IgD-negative memory B cell (primary cell): Measurements from ENCODE around the gene ST6GALNAC1. TPM values are rescaled to one million over a fixed set of nuclear protein-coding genes. Genes with fewer than 3 reads are reported as not detected.

Source experiments
- H3K27ac Mint-ChIP-seq, 3 donors: one replicate each; pipeline ENCODE4 v1.8.0; 2020 to 2022; ENCODE audit warnings: mild to moderate bottlenecking in 3 of 3, mixed read lengths in 3 of 3, moderate library complexity in 1 of 3
- H3K27me3 Mint-ChIP-seq: one replicate; pipeline ENCODE4 v1.8.0; 2021; ENCODE audit warnings: mixed read lengths
- H3K36me3 Mint-ChIP-seq: one replicate; pipeline ENCODE4 v1.8.0; 2020; ENCODE audit warnings: mild to moderate bottlenecking, mixed read lengths
- H3K4me1 Mint-ChIP-seq, 3 donors: one replicate each; pipeline ENCODE4 v1.8.0; 2020 to 2022; ENCODE audit warnings: mixed read lengths in 3 of 3, mild to moderate bottlenecking in 1 of 3
- H3K4me3 Mint-ChIP-seq, 4 donors: one replicate each; pipeline ENCODE4 v1.8.0; 2020 to 2022; ENCODE audit warnings: mild to moderate bottlenecking in 4 of 4, mixed read lengths in 4 of 4, moderate library complexity in 3 of 4
- H3K9me3 Mint-ChIP-seq, 3 donors: one replicate each; pipeline ENCODE4 v1.8.0; 2020 to 2021; ENCODE audit warnings: mixed read lengths in 3 of 3, mild to moderate bottlenecking in 1 of 3
- polyA plus RNA-seq: library from polyadenylated mRNA; unstranded; fragments of 300-500 nt; fragmentation: Illumina TruSeq; gene quantifications from one replicate; pipeline ENCODE4 v1.2.3, GENCODE V29; 2021

ST6GALNAC1 gene
- polyA plus RNA-seq, 1 donor from 2014 or later = 0.44 TPM

- no peak overlapping the region for H3K27ac Mint-ChIP-seq
- H3K4me1 Mint-ChIP-seq = no peaks in the 10 kb centered on the region
- peaks cover 6% of the 10 kb centered on the region for H3K36me3 Mint-ChIP-seq
- H3K4me3 Mint-ChIP-seq = no peak overlapping the region
- peaks cover 0 to 5% (median 0%) of the 10 kb centered on the region in 3 donors for H3K9me3 Mint-ChIP-seq
- H3K27me3 Mint-ChIP-seq = peaks cover 22% of the 10 kb centered on the region
Observed at GRCh38 chr17:76593384-76593826, 50.2 kb downstream of the ST6GALNAC1 start.

- H3K9me3 Mint-ChIP-seq = peaks cover 0 to 5% (median 0%) of the 10 kb centered on the region in 3 donors
- H3K36me3 Mint-ChIP-seq = peaks cover 6% of the 10 kb centered on the region
- H3K4me3 Mint-ChIP-seq = peak overlapping the region in 2 of 4 donors; percentile 60 to 85
- peak overlapping the region in 1 of 3 donors; percentile 75 for H3K27ac Mint-ChIP-seq
- H3K27me3 Mint-ChIP-seq = peaks cover 27% of the 10 kb centered on the region
- peaks cover 0 to 4% (median 0%) of the 10 kb centered on the region in 3 donors for H3K4me1 Mint-ChIP-seq
Observed at GRCh38 chr17:76588182-76588581, 55.4 kb downstream of the ST6GALNAC1 start.

GRCh38 chr17:76586741-76587487 is 56.6 kb downstream of the ST6GALNAC1 start:
- Mint-ChIP-seq H3K4me1 (peaks cover 0 to 4% (median 0%) of the 10 kb centered on the region in 3 donors), H3K27me3 (peaks cover 27% of the 10 kb centered on the region)

GRCh38 chr17:76585649-76586593 is 57.6 kb downstream of the ST6GALNAC1 start, which contains the start of gene ST6GALNAC2:
Gene ST6GALNAC2 (minus strand): TSS chr17:76585860. CDS start chr17:76585808, 52 bp downstream.
- Mint-ChIP-seq H3K27ac (no peak within 1 kb of the TSS), H3K4me3 (peak within 1 kb of the TSS; percentile 74 to 91 (median 80)), H3K4me1 (peaks cover 0 to 4% (median 0%) of the 10 kb centered on the region in 3 donors), H3K36me3 (peaks cover 6% of the 10 kb centered on the region), H3K9me3 (peaks cover 0 to 5% (median 0%) of the 10 kb centered on the region in 3 donors), H3K27me3 (peaks cover 27% of the 10 kb centered on the region)

More at GRCh38 chr17:76586741-76587487, 56.6 kb downstream of the ST6GALNAC1 start:
- H3K36me3 Mint-ChIP-seq = peaks cover 6% of the 10 kb centered on the region
- H3K27ac Mint-ChIP-seq = peak overlapping the region in 1 of 3 donors; percentile 9
- peaks cover 0 to 5% (median 0%) of the 10 kb centered on the region in 3 donors for H3K9me3 Mint-ChIP-seq
- H3K4me3 Mint-ChIP-seq = peak overlapping the region in 3 of 4 donors; percentile 30 to 84 (median 32)

- Mint-ChIP-seq H3K9me3 (peaks cover 0 to 5% (median 0%) of the 10 kb centered on the region in 3 donors), H3K27ac (no peak overlapping the region)
Observed at GRCh38 chr17:76585033-76585648, 58.4 kb downstream of the ST6GALNAC1 start.

GRCh38 chr17:76584427-76585032 is 59.0 kb downstream of the ST6GALNAC1 start:
- Mint-ChIP-seq H3K36me3 (peaks cover 5% of the 10 kb centered on the region), H3K9me3 (peaks cover 0 to 3% (median 0%) of the 10 kb centered on the region in 3 donors), H3K27ac (no peak overlapping the region), H3K4me1 (peaks cover 0 to 4% (median 2%) of the 10 kb centered on the region in 3 donors), H3K27me3 (peaks cover 27% of the 10 kb centered on the region), H3K4me3 (peak overlapping the region; percentile 74 to 91 (median 79))

More at GRCh38 chr17:76585033-76585648, 58.4 kb downstream of the ST6GALNAC1 start:
- Mint-ChIP-seq H3K36me3 (peaks cover 6% of the 10 kb centered on the region), H3K27me3 (peaks cover 27% of the 10 kb centered on the region), H3K4me1 (peaks cover 0 to 4% (median 2%) of the 10 kb centered on the region in 3 donors), H3K4me3 (peak overlapping the region; percentile 74 to 91 (median 79))

- H3K36me3 Mint-ChIP-seq = peaks cover 3% of the 10 kb centered on the region
- peaks cover 13% of the 10 kb centered on the region for H3K27me3 Mint-ChIP-seq
- no peaks in the 10 kb centered on the region for H3K9me3 Mint-ChIP-seq
- H3K27ac Mint-ChIP-seq = no peak overlapping the region
- peaks cover 0 to 7% (median 4%) of the 10 kb centered on the region in 3 donors for H3K4me1 Mint-ChIP-seq
- H3K4me3 Mint-ChIP-seq = no peak overlapping the region
Observed at GRCh38 chr17:76582660-76583059, 60.9 kb downstream of the ST6GALNAC1 start.

- H3K27me3 Mint-ChIP-seq = peaks cover 5% of the 10 kb centered on the region
- H3K4me3 Mint-ChIP-seq = no peak overlapping the region
- H3K9me3 Mint-ChIP-seq = no peaks in the 10 kb centered on the region
- H3K4me1 Mint-ChIP-seq = peaks cover 0 to 4% (median 4%) of the 10 kb centered on the region in 3 donors
- H3K27ac Mint-ChIP-seq = no peak overlapping the region
- no peaks in the 10 kb centered on the region for H3K36me3 Mint-ChIP-seq
Observed at GRCh38 chr17:76581515-76581914, 62.0 kb downstream of the ST6GALNAC1 start.

- Mint-ChIP-seq H3K4me3 (no peak overlapping the region), H3K9me3 (no peaks in the 10 kb centered on the region), H3K27me3 (no peaks in the 10 kb centered on the region), H3K27ac (no peak overlapping the region), H3K4me1 (peaks cover 0 to 4% (median 3%) of the 10 kb centered on the region in 3 donors), H3K36me3 (no peaks in the 10 kb centered on the region)
Observed at GRCh38 chr17:76579281-76579680, 64.3 kb downstream of the ST6GALNAC1 start.

- Mint-ChIP-seq H3K27ac (no peak overlapping the region), H3K36me3 (no peaks in the 10 kb centered on the region)
Observed at GRCh38 chr17:76578376-76578775, 65.2 kb downstream of the ST6GALNAC1 start.

GRCh38 chr17:76577876-76578275 is 65.7 kb downstream of the ST6GALNAC1 start:
- Mint-ChIP-seq H3K36me3 (no peaks in the 10 kb centered on the region), H3K4me1 (peaks cover 0 to 4% (median 3%) of the 10 kb centered on the region in 3 donors), H3K27me3 (no peaks in the 10 kb centered on the region), H3K4me3 (no peak overlapping the region), H3K9me3 (no peaks in the 10 kb centered on the region), H3K27ac (no peak overlapping the region)

More at GRCh38 chr17:76578376-76578775, 65.2 kb downstream of the ST6GALNAC1 start:
- Mint-ChIP-seq H3K9me3 (no peaks in the 10 kb centered on the region), H3K4me3 (no peak overlapping the region), H3K27me3 (no peaks in the 10 kb centered on the region), H3K4me1 (peaks cover 0 to 4% (median 3%) of the 10 kb centered on the region in 3 donors)

GRCh38 chr17:76576189-76576588 is 67.4 kb downstream of the ST6GALNAC1 start:
- Mint-ChIP-seq H3K4me1 (peaks cover 0 to 5% (median 4%) of the 10 kb centered on the region in 3 donors), H3K27me3 (peaks cover 4% of the 10 kb centered on the region), H3K36me3 (no peaks in the 10 kb centered on the region), H3K27ac (no peak overlapping the region), H3K4me3 (no peak overlapping the region), H3K9me3 (no peaks in the 10 kb centered on the region)

- H3K4me3 Mint-ChIP-seq = no peak overlapping the region
- H3K27ac Mint-ChIP-seq = no peak overlapping the region
- H3K9me3 Mint-ChIP-seq = no peaks in the 10 kb centered on the region
- H3K27me3 Mint-ChIP-seq = peaks cover 4% of the 10 kb centered on the region
- H3K36me3 Mint-ChIP-seq = no peaks in the 10 kb centered on the region
- H3K4me1 Mint-ChIP-seq = peaks cover 0 to 4% (median 4%) of the 10 kb centered on the region in 3 donors
Observed at GRCh38 chr17:76575570-76575969, 68.0 kb downstream of the ST6GALNAC1 start.
